Stimulated activated CD8-positive, alpha-beta memory T cell treated with anti-CD3 and anti-CD28 coated beads, Interleukin-2, amount 100 ng/mL, for 48 hours (primary cell): ENCODE data around the gene NXN.
"Not testable (repeated sequence)": the region's sequence is repeated elsewhere in the genome, so short reads cannot be mapped to it uniquely, and the experiment has no call there.

Experiments used
- DNase-seq, 2 donors: peaks; one replicate each; pipeline ENCODE4 v3.0.0-alpha.2; 2020; ENCODE audit warnings: low read depth in 2 of 2

Gene NXN

GRCh38 chr17:862582-862981 is 117.0 kb downstream of the NXN start:
- no peak for DNase-seq

- DNase-seq = no peak
Observed at GRCh38 chr17:861364-861763, 118.2 kb downstream of the NXN start.

- no peak for DNase-seq
Observed at GRCh38 chr17:860805-861204, 118.8 kb downstream of the NXN start.

GRCh38 chr17:859824-860195 is 119.8 kb downstream of the NXN start:
- DNase-seq = no peak

DNA sequence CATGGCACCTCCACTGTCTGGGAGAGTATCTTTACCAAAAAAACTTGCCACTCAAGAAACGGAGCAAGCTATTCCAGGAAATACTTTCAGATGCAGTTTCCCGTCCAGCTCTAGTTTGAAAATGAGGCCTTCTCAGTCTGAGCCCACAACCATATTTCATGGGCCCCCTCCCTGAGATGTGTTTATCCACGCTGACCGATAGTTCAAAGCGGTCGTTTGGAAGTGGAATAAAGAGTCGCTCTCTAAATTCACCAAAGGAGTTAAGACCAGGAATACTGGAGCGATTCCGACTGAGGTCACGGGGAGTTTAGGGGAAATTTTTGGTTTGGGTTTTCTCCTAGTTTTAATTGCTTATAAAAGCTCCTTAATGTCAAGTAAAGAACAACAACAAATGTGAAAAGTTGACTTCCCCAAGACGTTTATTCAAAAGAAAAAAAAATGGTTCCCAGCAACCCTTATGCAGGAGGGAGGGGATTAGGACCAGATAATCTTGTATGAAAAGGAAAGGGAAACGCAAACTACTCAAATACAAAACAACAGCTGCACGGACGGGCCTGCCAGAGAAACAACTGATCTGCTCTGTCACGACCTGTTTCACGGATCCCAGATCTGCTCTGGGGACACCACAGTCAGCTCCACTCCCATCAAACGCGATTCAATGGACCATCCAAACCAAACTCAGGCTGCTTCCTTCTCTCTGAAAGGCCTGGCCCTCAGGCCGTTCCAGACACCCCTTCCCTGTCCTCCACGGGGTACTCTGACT is 120.3 kb downstream of the NXN start:
- no peak for DNase-seq

DNA sequence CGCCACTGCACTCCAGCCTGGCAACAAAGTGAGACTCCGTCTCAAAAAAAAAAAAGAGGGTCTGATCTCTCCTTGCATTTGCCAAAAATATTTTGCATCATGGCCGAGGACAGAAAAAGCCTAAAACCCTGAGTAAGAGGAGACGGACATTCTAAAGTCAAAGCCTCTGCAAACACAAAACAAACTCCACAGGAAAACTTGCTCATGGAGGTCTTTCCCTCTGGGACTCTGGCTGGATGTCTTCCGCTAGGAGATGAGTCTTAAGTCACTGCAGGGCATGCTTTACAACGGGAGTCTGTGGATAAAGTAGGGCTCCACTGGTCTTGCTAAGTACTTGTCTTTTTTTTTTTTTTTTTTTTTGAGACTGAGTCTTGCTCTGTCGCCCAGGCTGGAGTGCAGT is 123.4 kb downstream of the NXN start:
- no peak for DNase-seq

DNA sequence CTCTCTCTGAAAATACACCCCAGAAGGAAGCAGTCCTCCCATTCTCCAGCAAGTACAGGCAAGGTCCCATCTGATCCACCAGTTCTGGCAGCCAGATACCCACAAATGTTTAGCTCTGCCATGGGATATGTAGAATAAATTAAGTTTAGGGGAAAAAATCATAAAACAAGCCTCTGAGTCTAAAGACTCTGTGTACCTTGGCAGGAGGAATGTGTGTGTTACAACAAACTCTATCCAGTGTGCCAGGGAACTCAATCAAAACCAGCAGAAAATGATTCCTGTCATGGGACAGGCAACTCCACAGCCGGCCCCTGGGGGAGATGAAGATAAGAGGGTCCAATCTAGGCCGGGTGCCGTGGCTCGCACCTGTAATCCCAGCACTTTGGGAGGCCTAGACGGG is 124.0 kb downstream of the NXN start:
- DNase-seq = no peak

- not testable (repeated sequence) for DNase-seq
Observed at GRCh38 chr17:852850-853249, 126.7 kb downstream of the NXN start.

GRCh38 chr17:852349-852748 is 127.2 kb downstream of the NXN start:
- DNase-seq = no peak

DNA sequence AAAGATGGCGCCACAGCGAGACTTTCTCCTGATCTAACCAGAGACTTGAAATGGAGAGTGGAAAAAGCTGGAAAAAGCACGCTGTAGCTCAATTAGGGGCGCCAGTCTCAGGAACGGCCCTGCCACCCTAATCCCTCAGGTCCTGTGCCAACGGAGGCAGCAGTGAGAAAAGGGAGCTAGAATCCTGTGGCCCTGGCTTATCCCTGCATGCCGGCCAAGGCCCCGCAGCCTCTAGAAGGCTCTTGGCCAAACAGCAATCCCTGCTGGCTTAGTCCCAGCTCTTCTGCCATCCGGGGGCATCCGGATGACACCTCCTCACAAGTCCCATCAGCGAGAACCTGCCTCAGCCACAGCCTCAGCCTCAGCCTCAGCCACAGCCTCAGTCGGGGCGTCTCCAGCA is 127.7 kb downstream of the NXN start:
- DNase-seq = no peak

DNA sequence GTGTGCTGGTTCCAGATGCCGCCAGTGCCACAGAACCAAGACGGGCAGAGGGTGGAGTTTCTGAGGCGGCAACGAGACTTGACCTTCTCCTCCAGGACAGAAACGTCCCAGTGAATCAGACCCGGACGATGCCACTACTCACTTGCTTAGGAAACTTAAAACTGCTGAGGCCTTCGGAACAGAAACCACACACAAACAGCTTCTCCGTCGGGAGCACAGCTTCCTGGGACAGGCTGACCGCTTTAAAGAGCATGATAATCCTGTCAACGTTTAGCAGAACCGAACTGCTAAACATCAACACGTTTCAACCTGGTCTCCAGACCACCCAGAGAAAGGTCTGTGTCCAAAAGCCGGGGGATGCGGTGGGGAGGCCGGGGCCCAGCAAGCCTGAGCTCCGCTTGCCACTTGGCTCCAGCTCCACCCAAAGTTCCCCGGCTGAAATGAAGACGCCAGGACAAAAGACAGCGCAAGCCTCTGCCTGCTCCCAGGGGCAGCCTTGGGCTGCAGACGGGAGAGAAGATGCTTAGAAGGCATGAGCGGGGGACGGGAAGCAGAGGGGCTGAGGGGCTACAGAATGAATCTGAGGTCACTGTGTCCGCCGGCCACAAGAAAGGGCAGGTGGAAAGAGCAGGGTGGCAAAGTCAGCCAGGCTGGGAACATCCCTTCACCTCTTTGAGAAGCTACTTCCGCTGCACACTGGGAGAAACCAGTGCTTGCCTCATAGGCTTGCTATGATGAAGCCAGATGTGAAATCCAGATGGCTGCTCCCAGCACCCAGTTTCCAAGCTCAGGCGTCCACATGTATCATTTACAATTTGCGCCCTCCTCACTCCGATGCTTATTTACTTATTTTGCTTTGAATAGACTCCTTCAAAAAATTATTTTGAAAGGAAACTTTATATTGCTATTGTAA is 128.5 kb downstream of the NXN start:
- no peak for DNase-seq

GRCh38 chr17:850086-850850 is 129.3 kb downstream of the NXN start:
- DNase-seq = no peak

GRCh38 chr17:848402-848801 is 131.2 kb downstream of the NXN start:
- no peak for DNase-seq

DNA sequence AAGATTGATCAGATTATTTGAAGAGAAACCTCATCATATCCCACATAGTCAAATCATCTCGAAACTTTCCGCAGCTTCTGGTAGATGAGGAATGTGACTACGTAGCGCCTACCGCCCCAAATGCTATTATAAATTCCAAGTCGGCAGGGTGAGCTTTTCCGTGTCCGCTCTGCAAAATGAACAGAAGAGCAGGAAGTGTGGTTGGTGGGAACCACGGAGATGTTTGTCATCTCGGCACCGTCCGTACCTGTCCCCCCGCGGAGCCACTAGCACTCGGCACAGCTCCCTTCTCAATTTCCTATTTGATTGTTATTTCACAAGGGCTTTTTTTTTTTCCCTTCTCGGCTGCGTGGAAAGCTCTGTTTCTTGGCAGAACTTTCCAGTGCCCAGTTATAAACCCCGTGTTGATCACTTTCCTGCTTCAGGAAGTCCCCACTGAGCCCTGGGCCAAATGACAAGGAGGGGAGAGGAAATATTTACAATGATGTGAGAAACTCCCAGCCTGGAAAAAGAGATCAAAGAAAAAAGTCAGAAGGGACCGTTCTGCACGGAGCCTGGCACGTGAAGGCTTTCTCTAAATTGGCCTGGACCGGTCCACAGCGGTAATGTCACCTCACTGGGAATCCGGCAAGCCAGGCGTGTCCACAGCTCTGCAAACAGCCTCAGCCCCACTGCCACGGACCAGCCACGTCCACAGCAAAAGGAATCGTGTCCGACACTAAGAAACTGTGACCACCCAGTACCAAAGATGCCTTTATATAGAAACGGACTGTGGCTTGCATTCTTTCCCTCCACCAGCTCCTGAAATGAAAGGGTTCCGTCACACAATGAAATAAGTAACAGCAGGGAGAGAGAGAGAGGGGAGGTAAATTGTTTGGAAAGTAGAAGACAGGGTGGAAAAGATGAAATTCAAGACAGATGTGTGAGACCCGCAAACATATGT is 132.4 kb downstream of the NXN start:
- DNase-seq = no peak

DNA sequence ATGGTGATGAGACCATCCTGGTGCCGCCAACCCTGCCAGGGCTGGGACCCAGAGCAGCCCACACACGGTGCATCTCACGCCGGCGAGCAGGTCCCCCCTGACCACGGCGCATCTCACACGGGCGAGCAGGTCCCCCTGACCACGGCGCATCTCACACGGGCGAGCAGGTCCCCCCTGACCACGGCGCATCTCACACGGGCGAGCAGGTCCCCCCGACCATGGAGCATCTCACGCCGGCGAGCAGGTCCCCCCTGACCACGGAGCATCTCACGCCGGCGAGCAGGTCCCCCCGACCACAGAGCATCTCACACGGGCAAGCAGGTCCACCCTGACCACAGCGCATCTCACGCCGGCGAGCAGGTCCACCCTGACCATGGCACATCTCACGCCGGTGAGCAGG is 138.3 kb downstream of the NXN start:
- no peak for DNase-seq

GRCh38 chr17:838486-838885 is 141.1 kb downstream of the NXN start:
- DNase-seq = no peak

- no peak for DNase-seq
Observed at GRCh38 chr17:836151-836550, 143.4 kb downstream of the NXN start.

GRCh38 chr17:835721-836120 is 143.9 kb downstream of the NXN start:
- DNase-seq = not testable (repeated sequence)

DNA sequence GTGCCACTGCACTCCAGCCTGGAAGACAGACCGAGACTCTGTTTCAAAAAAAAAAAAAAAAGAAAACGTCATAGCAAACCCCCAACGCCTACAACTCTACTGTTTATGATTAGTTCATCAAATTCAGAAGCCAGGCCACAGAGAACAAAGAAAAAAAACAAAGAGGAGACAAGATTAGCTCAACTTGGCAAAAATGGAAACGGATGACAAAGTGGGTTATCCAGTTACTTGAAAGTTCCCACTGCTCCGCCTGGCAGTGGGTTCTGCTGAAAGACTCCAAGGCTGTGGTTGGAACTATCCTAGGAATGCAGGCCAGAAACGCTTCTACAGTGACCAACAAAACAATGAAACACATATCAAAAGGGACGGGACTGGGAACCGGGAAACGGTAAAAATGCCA is 144.3 kb downstream of the NXN start:
- no peak for DNase-seq

GRCh38 chr17:834136-834535 is 145.4 kb downstream of the NXN start:
- no peak for DNase-seq

DNA sequence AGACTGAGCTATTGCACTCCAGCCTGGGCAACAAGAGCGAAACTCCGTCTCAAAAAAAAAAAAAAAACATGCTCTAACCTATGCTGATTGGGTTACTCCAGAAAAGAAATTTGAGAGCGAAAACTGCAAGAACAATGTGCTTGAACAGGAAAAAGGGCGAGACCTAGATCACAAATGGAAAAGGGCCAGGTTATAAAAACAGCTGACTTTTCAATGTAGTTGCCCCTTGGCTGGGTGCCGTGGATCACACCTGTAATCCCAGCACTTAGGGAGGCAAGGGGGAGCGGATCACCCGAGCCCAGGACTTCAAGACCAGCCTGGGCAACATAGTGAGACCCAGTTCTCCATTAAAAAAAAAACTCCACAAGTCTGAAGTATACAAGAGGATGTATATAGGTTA is 148.6 kb downstream of the NXN start:
- no peak for DNase-seq
